Esophagus (tissue), 2 donors: ENCODE measurements around the gene INTS1. TPM values are rescaled to one million over a fixed set of nuclear protein-coding genes. Genes with fewer than 3 reads are reported as not detected.

Experiments used
- H3K27ac ChIP-seq, 2 donors: one replicate each; pipeline ENCODE4 v1.5.1; 2013; ENCODE audit warnings: low read depth in 2 of 2, mild to moderate bottlenecking in 2 of 2, inconsistent platforms in 1 of 2, low read length in 1 of 2, moderate library complexity in 1 of 2
- H3K27me3 ChIP-seq, 2 donors: one replicate each; pipeline ENCODE4 v1.6.1; 2013; ENCODE audit warnings: low read length in 2 of 2, control low read depth in 1 of 2, mild to moderate bottlenecking in 1 of 2; ENCODE audit not compliant: insufficient read depth in 2 of 2, control insufficient read depth in 1 of 2
- H3K36me3 ChIP-seq, 2 donors: one replicate each; pipeline ENCODE4 v1.6.1; 2013; ENCODE audit warnings: low read length in 1 of 2; ENCODE audit not compliant: control insufficient read depth in 2 of 2, insufficient read depth in 2 of 2
- H3K4me1 ChIP-seq, 2 donors: one replicate each; pipeline ENCODE4 v1.6.1; 2013; ENCODE audit warnings: low read length in 1 of 2; ENCODE audit not compliant: control insufficient read depth in 2 of 2, insufficient read depth in 2 of 2
- H3K4me3 ChIP-seq, 2 donors: one replicate each; pipeline ENCODE4 v1.5.1; 2013; ENCODE audit warnings: low read length in 2 of 2, mild to moderate bottlenecking in 2 of 2, low read depth in 1 of 2, moderate library complexity in 1 of 2
- H3K9me3 ChIP-seq, 2 donors: one replicate each; pipeline ENCODE4 v1.6.1; 2013; ENCODE audit warnings: mild to moderate bottlenecking in 2 of 2, low read depth in 1 of 2, low read length in 1 of 2, moderate library complexity in 1 of 2; ENCODE audit not compliant: control insufficient read depth in 2 of 2, insufficient read depth in 1 of 2
- WGBS, 2 donors: extraction: QIAGEN DNeasy Blood & Tissue Kit; methylation state at CpG; one replicate each; pipeline ENCODE4 v1.1.7; 2013; 5-methylcytosine and 5-hydroxymethylcytosine counted together
- polyA plus RNA-seq, 2 donors: library from polyadenylated mRNA; stranded (reverse); fragments of 200-250 nt; gene quantifications; one replicate each; pipeline ENCODE4 v1.2.3, GENCODE V29; 2013
- donor health status: healthy with polysubstance abuse.
- donor health status: Bipolar disorder and iron deficiency.

INTS1 gene
- polyA plus RNA-seq, 2 donors = 36.6 to 42.2 TPM

DNA sequence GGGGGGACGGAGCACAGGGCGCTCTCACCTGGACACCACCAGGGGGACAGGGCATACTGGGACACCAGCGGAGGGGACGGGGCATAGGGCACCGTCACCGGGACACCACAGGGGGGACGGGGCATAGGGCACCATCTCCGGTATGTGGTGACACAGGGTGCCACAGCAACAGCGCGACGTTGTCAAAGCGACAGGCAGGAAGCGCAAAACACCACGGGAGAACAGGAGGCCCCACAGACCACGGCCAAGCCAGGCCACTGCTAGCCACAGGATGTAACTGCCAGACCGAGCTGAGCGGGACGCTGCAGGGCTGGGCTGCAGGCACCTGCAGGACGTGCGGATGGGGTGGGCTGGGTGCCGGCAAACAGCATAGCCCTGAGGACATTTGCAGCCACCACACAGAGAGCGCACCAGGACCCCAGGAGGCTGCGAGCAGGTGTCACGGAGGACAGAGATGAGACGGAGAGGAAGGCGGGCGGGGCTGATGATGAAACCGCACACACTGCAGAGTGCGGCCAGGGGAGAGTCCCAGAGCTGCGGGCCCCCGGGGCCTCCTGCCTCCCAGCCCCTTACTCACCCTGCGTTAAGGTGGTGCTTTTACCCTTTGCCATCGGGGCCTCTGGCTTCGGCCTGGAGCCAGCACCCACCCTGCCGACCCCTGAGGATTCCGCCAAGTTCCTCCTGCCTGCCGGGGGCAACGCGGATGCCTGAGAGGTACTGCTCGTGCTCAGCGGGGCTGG is 62.4 kb downstream of the INTS1 start:
- Histone ChIP-seq H3K36me3 (peaks cover 0 to 37% of the 10 kb centered on the region in 2 donors), H3K27me3 (no peaks in the 10 kb centered on the region), H3K27ac (no peak overlapping the region), H3K4me1 (no peaks in the 10 kb centered on the region), H3K9me3 (peaks cover 0 to 5% of the 10 kb centered on the region in 2 donors), H3K4me3 (no peak overlapping the region)
- WGBS, 2 donors = 86 to 88% methylated on average over 41 of the region's 41 CpGs

DNA sequence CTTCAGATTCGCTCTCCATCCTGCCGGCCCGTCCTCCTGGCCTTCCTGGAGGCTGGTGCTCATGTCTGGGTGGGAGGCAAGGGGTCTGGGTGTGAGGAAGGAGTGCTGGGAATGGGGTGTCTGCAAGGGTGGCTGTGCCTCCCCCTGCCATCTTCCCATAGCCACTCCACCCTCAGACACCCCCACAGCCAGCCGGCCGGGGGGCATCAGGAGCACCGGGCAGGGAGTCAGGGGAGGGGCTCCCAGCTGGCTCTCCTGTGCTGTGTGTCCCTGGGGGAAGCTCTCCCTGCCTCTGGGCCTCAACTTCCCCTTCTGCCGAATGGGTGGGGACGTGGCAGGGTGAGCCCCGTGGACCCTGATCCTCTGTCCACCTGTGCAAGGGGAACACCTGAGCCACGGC is 63.6 kb downstream of the INTS1 start:
- Histone ChIP-seq H3K4me1 (no peaks in the 10 kb centered on the region), H3K36me3 (peaks cover 0 to 41% of the 10 kb centered on the region in 2 donors), H3K9me3 (peaks cover 0 to 5% of the 10 kb centered on the region in 2 donors), H3K27ac (no peak overlapping the region), H3K4me3 (no peak overlapping the region), H3K27me3 (no peaks in the 10 kb centered on the region)
- 82% methylated on average over 10 of the region's 10 CpGs for WGBS, 2 donors

DNA sequence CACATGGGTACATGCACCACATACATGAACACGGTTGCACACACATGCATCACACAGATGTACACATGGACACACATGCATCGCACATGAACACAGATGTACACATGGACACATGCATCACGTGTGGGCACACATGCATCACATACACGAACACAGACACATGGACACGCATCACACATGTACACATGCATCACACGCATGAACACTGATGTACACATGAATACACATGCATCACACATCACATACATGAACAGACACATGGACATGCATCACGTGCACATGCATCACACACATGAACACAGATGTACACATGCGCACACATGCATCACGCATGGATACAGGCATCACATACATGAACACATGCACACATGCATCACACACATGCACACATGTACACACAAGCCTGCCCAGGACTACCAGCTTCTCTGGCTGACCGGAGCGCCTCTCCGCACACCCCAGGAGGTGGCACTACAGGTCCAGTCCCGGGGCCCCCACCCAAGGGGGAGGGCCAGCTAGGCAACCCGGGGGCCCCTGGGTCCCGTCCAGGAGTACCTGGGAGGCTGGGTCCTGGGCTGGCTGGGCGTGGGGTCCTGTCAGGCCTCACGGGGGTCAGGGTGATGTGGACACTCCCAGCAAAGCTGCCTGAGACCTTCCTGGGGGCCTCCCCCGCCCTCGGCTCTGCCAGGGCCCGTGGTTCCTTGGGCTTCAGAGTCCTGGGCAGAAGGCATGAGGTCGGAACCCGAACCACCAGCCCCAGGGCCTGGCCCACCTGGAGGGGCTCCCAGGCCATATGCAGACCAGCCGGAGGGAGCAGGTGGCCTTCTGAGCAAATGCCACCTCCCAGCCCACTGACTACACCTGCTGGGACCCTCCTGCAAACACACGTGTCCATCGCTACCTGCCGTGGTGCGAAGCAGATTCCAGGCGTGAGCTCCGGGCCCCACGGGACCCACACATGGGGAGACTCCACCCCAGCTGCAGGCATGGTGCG is 64.5 kb downstream of the INTS1 start:
- H3K27me3 ChIP-seq = no peaks in the 10 kb centered on the region
- peaks cover 0 to 37% of the 10 kb centered on the region in 2 donors for H3K36me3 ChIP-seq
- WGBS, 2 donors = 87 to 93% methylated on average over 31 of the region's 31 CpGs
- peaks cover 0 to 5% of the 10 kb centered on the region in 2 donors for H3K9me3 ChIP-seq
- no peak overlapping the region for H3K27ac ChIP-seq
- H3K4me3 ChIP-seq = no peak overlapping the region
- H3K4me1 ChIP-seq = no peaks in the 10 kb centered on the region

DNA sequence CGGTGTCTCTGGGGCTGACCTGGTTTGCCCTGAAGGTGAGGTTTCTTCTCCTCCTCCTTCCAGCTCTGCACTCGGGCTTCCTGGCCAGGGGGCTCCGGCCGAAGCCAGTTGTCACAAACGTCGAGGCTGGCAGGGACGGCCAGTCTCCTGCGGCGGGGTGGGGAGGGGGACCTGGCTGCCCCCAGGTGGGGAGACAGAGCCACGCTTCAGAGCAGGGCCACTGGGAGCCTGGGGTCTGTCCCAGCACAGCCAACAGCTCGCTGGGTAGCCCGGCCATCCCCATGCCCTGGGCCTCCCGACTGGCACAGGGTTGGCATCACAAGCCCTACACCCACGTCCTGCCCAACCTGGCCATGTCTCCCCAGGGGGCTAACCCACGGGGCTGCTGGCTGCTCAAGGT is 65.4 kb downstream of the INTS1 start:
- Histone ChIP-seq H3K27ac (no peak overlapping the region), H3K9me3 (peaks cover 0 to 5% of the 10 kb centered on the region in 2 donors), H3K4me1 (no peaks in the 10 kb centered on the region), H3K36me3 (peaks cover 0 to 37% of the 10 kb centered on the region in 2 donors), H3K27me3 (no peaks in the 10 kb centered on the region), H3K4me3 (no peak overlapping the region)
- WGBS, 2 donors = 87 to 89% methylated on average over 15 of the region's 15 CpGs

DNA sequence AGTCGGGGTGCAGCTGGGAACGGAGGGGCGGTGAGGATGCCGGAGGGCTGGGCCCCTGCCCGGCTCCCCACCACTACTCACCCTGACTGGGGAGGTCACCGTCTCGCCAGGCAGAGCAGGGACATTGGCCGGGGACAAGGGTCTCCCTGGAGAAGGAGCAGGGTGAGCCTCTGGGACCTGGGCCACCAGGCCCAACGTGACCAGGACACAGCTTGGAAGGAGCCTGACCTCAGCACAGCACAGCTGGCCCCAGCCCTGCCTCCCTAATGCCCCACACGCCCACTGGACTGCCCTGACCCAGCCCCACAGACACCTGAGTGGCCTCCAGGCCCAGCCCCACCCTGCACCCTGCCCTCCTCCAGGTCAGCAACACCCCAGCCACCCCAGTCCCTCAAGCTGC is 66.0 kb downstream of the INTS1 start:
- H3K27ac ChIP-seq = no peak overlapping the region
- no peaks in the 10 kb centered on the region for H3K4me1 ChIP-seq
- no peak overlapping the region for H3K4me3 ChIP-seq
- H3K27me3 ChIP-seq = no peaks in the 10 kb centered on the region
- H3K36me3 ChIP-seq = peaks cover 0 to 37% of the 10 kb centered on the region in 2 donors
- 91 to 92% methylated on average over 7 to 10 of the region's 10 CpGs for WGBS, 2 donors
- H3K9me3 ChIP-seq = peaks cover 0 to 5% of the 10 kb centered on the region in 2 donors

DNA sequence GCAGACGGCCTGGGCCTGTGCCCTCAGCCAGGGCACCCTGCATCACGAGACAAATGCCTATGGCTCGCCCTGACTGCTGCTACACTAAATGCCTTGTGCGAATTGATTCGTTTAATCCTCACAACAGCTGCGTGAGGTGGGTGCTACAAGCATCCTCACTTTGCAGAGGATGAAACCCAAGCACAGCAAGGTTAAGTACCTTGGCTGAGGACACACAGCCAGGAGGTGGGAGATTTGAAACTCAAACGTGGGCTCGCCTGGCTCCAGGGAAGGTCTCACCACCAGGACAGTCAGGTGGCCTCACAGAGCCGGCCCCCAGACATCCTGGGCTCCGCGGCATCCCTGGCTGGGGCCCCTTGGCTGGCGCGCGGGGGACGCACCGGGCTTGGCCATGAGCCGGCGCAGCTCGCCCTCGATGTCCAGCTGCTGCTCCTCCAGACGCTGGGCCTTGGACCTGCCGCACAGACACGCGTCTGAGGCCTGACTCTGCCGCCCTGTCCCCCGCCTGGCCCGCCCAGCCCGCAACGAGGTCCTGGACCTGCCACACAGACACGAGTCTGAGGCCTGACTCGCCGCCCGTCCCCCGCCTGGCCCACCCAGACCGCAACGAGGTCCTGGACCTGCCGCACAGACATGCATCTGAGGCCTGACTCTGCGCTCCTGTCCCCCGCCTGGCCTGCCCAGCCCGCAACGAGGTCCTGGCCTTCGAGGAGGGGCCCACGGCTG is 66.9 kb downstream of the INTS1 start:
- Histone ChIP-seq H3K27ac (no peak overlapping the region), H3K36me3 (peaks cover 0 to 37% of the 10 kb centered on the region in 2 donors), H3K4me3 (no peak overlapping the region), H3K27me3 (no peaks in the 10 kb centered on the region), H3K4me1 (peaks cover 0 to under 1% of the 10 kb centered on the region in 2 donors), H3K9me3 (peaks cover 0 to 5% of the 10 kb centered on the region in 2 donors)
- 91% methylated on average over 39 to 43 of the region's 43 CpGs for WGBS, 2 donors

DNA sequence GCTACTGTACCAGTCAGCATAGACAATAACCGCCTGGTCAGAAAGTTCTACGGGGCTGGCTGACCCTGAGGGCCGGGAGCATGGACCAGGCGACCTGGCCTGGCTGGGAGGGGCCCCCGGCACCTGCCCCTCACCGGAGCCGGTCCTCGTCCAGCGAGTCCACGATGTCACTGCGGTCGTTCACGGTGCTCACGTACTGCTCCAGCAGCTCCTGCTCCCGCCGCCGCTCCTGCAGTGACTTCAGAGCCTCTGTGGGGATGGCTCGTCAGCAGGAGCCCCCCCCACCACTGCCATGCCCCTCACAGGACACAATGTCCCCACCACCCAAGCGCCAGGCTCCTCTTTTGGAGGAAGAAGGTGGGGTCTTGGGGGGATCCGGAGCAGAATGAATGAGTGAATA is 67.6 kb downstream of the INTS1 start:
- Histone ChIP-seq H3K9me3 (peaks cover 0 to 5% of the 10 kb centered on the region in 2 donors), H3K4me1 (peaks cover 0 to 2% of the 10 kb centered on the region in 2 donors), H3K27me3 (no peaks in the 10 kb centered on the region), H3K27ac (no peak overlapping the region), H3K4me3 (no peak overlapping the region), H3K36me3 (peaks cover 0 to 32% of the 10 kb centered on the region in 2 donors)
- WGBS, 2 donors = 92 to 93% methylated on average over 20 of the region's 20 CpGs

DNA sequence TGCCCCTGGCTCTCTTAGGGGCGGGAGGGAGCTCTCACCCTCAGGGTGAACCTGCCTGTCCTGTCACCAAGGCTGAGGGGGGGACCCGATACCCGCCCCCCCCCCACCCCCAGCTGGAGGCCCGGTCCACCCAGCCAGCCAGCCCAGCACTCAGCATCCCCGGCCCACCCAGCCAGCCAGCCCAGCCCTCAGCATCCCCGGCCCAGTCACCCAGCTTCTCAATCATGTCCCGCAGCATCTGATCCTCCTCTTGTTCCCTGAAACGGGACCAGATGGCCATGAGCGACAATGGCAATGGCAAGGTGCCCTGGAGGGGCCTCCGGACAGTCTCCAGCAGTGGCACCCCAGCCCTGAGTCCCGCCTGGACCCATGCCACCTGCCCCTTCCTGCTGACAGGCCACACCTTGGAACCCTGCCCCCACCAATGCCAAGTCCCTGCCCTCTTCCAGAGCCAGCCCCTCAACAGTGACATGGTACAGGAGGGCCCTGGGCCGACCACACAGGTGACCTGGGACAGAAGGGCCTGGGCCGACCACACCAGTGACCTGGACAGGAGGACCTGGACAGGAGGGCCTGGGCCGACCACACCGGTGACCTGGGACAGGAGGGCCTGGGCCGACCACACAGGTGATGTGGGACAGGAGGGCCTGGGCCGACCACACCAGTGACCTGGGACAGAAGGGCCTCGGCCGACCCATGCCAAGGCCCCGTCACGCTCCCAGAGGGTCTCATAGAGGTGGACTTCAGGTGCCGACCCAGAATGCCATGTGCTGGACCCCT is 69.1 kb downstream of the INTS1 start:
- no peaks in the 10 kb centered on the region for H3K27me3 ChIP-seq
- 84 to 92% methylated on average over 18 to 22 of the region's 22 CpGs for WGBS, 2 donors
- peaks cover 0 to 5% of the 10 kb centered on the region in 2 donors for H3K9me3 ChIP-seq
- H3K27ac ChIP-seq = no peak overlapping the region
- peaks cover 0 to 2% of the 10 kb centered on the region in 2 donors for H3K4me1 ChIP-seq
- H3K36me3 ChIP-seq = peaks cover 0 to 23% of the 10 kb centered on the region in 2 donors
- H3K4me3 ChIP-seq = no peak overlapping the region
